GF-D8 (cell line): ENCODE results near the gene BMP8B.

Experiments used
- DNase-seq: peaks from one replicate; lab custom pipeline; 2025; lab: John Stamatoyannopoulos, UW

Gene BMP8B

GRCh38 chr1:39722495-39722894, 66.2 kb downstream of the BMP8B start:
- DNase-seq, result no peak

- no peak for DNase-seq
Observed at GRCh38 chr1:39721664-39722063, 67.0 kb downstream of the BMP8B start.

- DNase-seq, result peak; percentile 31
Observed at GRCh38 chr1:39720094-39720999, 68.3 kb downstream of the BMP8B start.

- no peak for DNase-seq
Observed at GRCh38 chr1:39717809-39718208, 70.9 kb downstream of the BMP8B start.

- no peak for DNase-seq
Observed at GRCh38 chr1:39713557-39713956, 75.1 kb downstream of the BMP8B start.

- no peak for DNase-seq
Observed at GRCh38 chr1:39711966-39712340, 76.7 kb downstream of the BMP8B start.

GRCh38 chr1:39711104-39711965, 77.3 kb downstream of the BMP8B start:
- DNase-seq, result no peak

- no peak for DNase-seq
Observed at GRCh38 chr1:39707506-39707905, 81.2 kb downstream of the BMP8B start.
